Sigmoid colon (tissue), 7 donors: ENCODE results near the gene ARL16. TPM values are rescaled to one million over a fixed set of nuclear protein-coding genes. Genes with fewer than 3 reads are reported as not detected.

ENCODE experiments used
- DNase-seq: peaks from one replicate; pipeline ENCODE4 v3.0.0-alpha.2; 2019
- H3K27ac ChIP-seq, 4 donors: fragments of 200-600 bp; sonication (generic); one replicate each; pipeline ENCODE4 v1.5.1; 2016 to 2019; ENCODE audit warnings: mild to moderate bottlenecking in 1 of 4
- H3K27me3 ChIP-seq, 3 donors: fragments of 200-600 bp; sonication (generic); one replicate each; pipeline ENCODE4 v1.5.1; 2019; ENCODE audit warnings: mild to moderate bottlenecking in 1 of 3
- H3K36me3 ChIP-seq, 4 donors: fragments of 200-600 bp; sonication (generic); one replicate each; pipeline ENCODE4 v1.5.1; 2016 to 2019
- H3K4me1 ChIP-seq, 4 donors: fragments of 200-600 bp; sonication (generic); one replicate each; pipeline ENCODE4 v1.5.1; 2017 to 2019
- H3K4me3 ChIP-seq, 4 donors: fragments of 200-600 bp; sonication (generic); one replicate each; pipeline ENCODE4 v1.5.1; 2017 to 2019; ENCODE audit warnings: mild to moderate bottlenecking in 2 of 4, moderate library complexity in 1 of 4
- H3K9me3 ChIP-seq, 4 donors: fragments of 200-600 bp in 3 of 4; sonication (generic) in 3 of 4; one replicate each; pipeline versions ENCODE4 v1.5.1 to v1.6.1; 2013 to 2019
- CTCF ChIP-seq, 4 experiments: fragments of 450-650 bp in 3 of 4; fragments of 200-600 bp in 1 of 4; IDR thresholded peaks; one replicate each; pipeline ENCODE4 v1.5.1; 2016 to 2019; ENCODE audit warnings: antibody characterized with exemption in 4 of 4, mild to moderate bottlenecking in 3 of 4, moderate library complexity in 2 of 4
- EP300 ChIP-seq, 4 donors: sonication (generic); formaldehyde crosslinking; IDR thresholded peaks; one replicate each; pipeline ENCODE4 v1.6.1; 2017; ENCODE audit warnings: antibody characterized with exemption in 4 of 4
- POLR2A ChIP-seq, 2 donors: fragments of 450-650 bp; IDR thresholded peaks; one replicate each; pipeline ENCODE4 v1.6.1; 2016; ENCODE audit warnings: antibody characterized with exemption in 2 of 2, mild to moderate bottlenecking in 2 of 2, moderate library complexity in 2 of 2
- POLR2AphosphoS5 ChIP-seq, 4 donors: sonication (generic); formaldehyde crosslinking; IDR thresholded peaks; one replicate each; pipeline ENCODE4 v1.6.1; 2017; ENCODE audit warnings: antibody characterized with exemption in 4 of 4
- WGBS, 2 donors: extraction: QIAGEN DNeasy Blood & Tissue Kit; methylation state at CpG; one replicate each; pipeline ENCODE4 v1.1.7; 2013; 5-methylcytosine and 5-hydroxymethylcytosine counted together
- intact Hi-C: fragments of 100-400 bp; cut with DNase I; formaldehyde crosslinking; loops from one replicate; pipeline ENCODE4 v1.15.1; 2023
- polyA plus RNA-seq, 3 donors: library from polyadenylated mRNA; stranded (reverse); fragments of 200-250 nt; gene quantifications; one replicate each; pipeline ENCODE4 v1.2.3, GENCODE V29; 2013
- total RNA-seq, 4 donors: library from RNA; depleted of rRNA; stranded (reverse); fragments of >200 nt; gene quantifications; one replicate each; pipeline ENCODE4 v1.1.0, GENCODE V29; 2016
- donor health status: healthy with polysubstance abuse.
- donor health status: Bipolar disorder and iron deficiency.
- donor health status: healthy.

The ARL16 gene
- total and polyA plus RNA-seq, 7 donors, result 24.5 to 51.7 (median 42.3) TPM

- H3K9me3 ChIP-seq, result no peaks in the 10 kb centered on the region
- no peak within 1 kb of the TSS for H3K27ac ChIP-seq
- peaks cover 5 to 37% (median 11%) of the 10 kb centered on the region in 3 donors for H3K27me3 ChIP-seq
- H3K4me3 ChIP-seq, result no peak within 1 kb of the TSS
- no peaks in the 10 kb centered on the region for H3K4me1 ChIP-seq
- peak; percentile 43 for DNase-seq
- TF ChIP-seq EP300 (IDR thresholded peaks at IDR 0.05), result no peak
- no peak for TF ChIP-seq POLR2AphosphoS5 (IDR thresholded peaks at IDR 0.05)
- TF ChIP-seq POLR2A (IDR thresholded peaks at IDR 0.05), result no peak
- TF ChIP-seq CTCF (IDR thresholded peaks at IDR 0.05), result no peak
- intact Hi-C loops, result no loop called here
- 86 to 89% methylated on average over 15 of the region's 15 CpGs for WGBS, 2 donors
- H3K36me3 ChIP-seq, result no peaks in the 10 kb centered on the region
Measured at GRCh38 chr17:81656118-81656743, 27.4 kb downstream of the ARL16 start, which contains the start of gene PDE6G. Gene PDE6G, minus strand, starts transcription at chr17:81656542. Its CDS starts 3,237 bp downstream, at chr17:81653305.

GRCh38 chr17:81655378-81656117 lies 28.0 kb downstream of the ARL16 start:
- H3K27me3 ChIP-seq, result peaks cover 7 to 44% (median 18%) of the 10 kb centered on the region in 3 donors
- no peak overlapping the region for H3K4me3 ChIP-seq
- TF ChIP-seq POLR2AphosphoS5 (IDR thresholded peaks at IDR 0.05) (no peak), EP300 (IDR thresholded peaks at IDR 0.05) (no peak), CTCF (IDR thresholded peaks at IDR 0.05) (no peak), POLR2A (IDR thresholded peaks at IDR 0.05) (no peak)
- WGBS, 2 donors, result 81 to 86% methylated on average over 18 of the region's 18 CpGs
- no peak for DNase-seq
- H3K9me3 ChIP-seq, result no peaks in the 10 kb centered on the region
- intact Hi-C loops, result no loop called here
- H3K36me3 ChIP-seq, result no peaks in the 10 kb centered on the region
- no peaks in the 10 kb centered on the region for H3K4me1 ChIP-seq
- no peak overlapping the region for H3K27ac ChIP-seq

- 23 to 41% methylated on average over 27 of the region's 27 CpGs for WGBS, 2 donors
- intact Hi-C loops, result no loop called here
- Histone ChIP-seq H3K4me3 (peak overlapping the region in 1 of 4 donors; percentile 13), H3K36me3 (no peaks in the 10 kb centered on the region), H3K9me3 (peaks cover 0 to 6% (median 4%) of the 10 kb centered on the region in 4 donors), H3K27ac (no peak overlapping the region), H3K27me3 (peaks cover 25 to 68% (median 41%) of the 10 kb centered on the region in 3 donors), H3K4me1 (no peaks in the 10 kb centered on the region)
- TF ChIP-seq EP300 (IDR thresholded peaks at IDR 0.05), result no peak
- TF ChIP-seq CTCF (IDR thresholded peaks at IDR 0.05), result no peak
- TF ChIP-seq POLR2AphosphoS5 (IDR thresholded peaks at IDR 0.05), result no peak
- no peak for TF ChIP-seq POLR2A (IDR thresholded peaks at IDR 0.05)
- peak; percentile 65 for DNase-seq
Measured at GRCh38 chr17:81652906-81653771, 30.5 kb downstream of the ARL16 start.

GRCh38 chr17:81651692-81652091 lies 31.9 kb downstream of the ARL16 start:
- peaks cover 0 to 6% (median 4%) of the 10 kb centered on the region in 4 donors for H3K9me3 ChIP-seq
- no peak overlapping the region for H3K27ac ChIP-seq
- intact Hi-C loops, result no loop called here
- H3K4me3 ChIP-seq, result no peak overlapping the region
- H3K27me3 ChIP-seq, result peaks cover 34 to 82% (median 52%) of the 10 kb centered on the region in 3 donors
- 69 to 83% methylated on average over 10 of the region's 10 CpGs for WGBS, 2 donors
- TF ChIP-seq POLR2A (IDR thresholded peaks at IDR 0.05) (no peak), EP300 (IDR thresholded peaks at IDR 0.05) (no peak), POLR2AphosphoS5 (IDR thresholded peaks at IDR 0.05) (no peak)
- DNase-seq, result peak; percentile 62
- no peaks in the 10 kb centered on the region for H3K36me3 ChIP-seq
- H3K4me1 ChIP-seq, result no peaks in the 10 kb centered on the region
